Gastrocnemius medialis (tissue), 4 donors: ENCODE data around the gene TMLHE.

Experiments used
- CTCF ChIP-seq, 5 experiments: fragments of 450-650 bp in 3 of 5; fragments of 200-600 bp in 2 of 5; sonication (generic) in 2 of 5; IDR thresholded peaks in 4 of 5; conservative IDR thresholded peaks in 1 of 5; 1 replicate in 4 of 5; 2 replicates in 1 of 5; pipeline ENCODE4 v1.5.1; 2016 to 2019; ENCODE audit warnings: antibody characterized with exemption in 5 of 5, mild to moderate bottlenecking in 3 of 5, moderate library complexity in 3 of 5
- POLR2A ChIP-seq, 2 donors: fragments of 450-650 bp; IDR thresholded peaks; one replicate each; pipeline ENCODE4 v1.6.1; 2017; ENCODE audit warnings: antibody characterized with exemption in 2 of 2, mild to moderate bottlenecking in 2 of 2, moderate library complexity in 2 of 2

GRCh38 chrX:155505296-155505695, 107.5 kb downstream of the TMLHE start:
- TF ChIP-seq CTCF (IDR thresholded peaks at IDR 0.05 in 4 of 5, conservative IDR thresholded peaks at IDR 0.05 in 1 of 5): no peak
- TF ChIP-seq POLR2A (IDR thresholded peaks at IDR 0.05): no peak
